GM21367 (cell line): ENCODE measurements around the gene NUP210.
"Not testable (repeated sequence)": the region's sequence is repeated elsewhere in the genome, so short reads cannot be mapped to it uniquely, and the experiment has no call there.

ENCODE experiments used
- ATAC-seq: cut with Tn5 transposase; IDR thresholded peaks from one replicate; pipeline ENCODE4 v1.9.1; 2021; ENCODE audit not compliant: unreplicated experiment

Gene NUP210

DNA sequence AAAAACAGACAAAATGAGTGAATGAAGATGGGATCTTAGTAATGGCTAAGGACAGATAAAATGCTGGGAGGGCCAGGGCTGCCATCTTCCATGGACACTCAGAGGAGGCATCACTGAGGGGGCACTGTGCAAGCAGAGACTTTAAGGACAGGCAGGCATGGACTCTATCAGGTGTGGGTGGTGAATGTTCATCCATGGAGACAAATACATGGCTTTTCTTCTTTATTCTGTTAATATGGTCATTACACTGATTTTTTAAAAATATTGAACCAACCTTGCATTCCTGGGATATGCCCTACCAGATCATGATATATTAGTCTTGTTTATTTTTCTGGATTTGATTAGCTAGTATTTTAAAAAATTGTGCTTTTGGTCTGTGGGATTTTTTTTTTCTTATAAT is 12.2 kb downstream of the NUP210 start:
- ATAC-seq: no peak

DNA sequence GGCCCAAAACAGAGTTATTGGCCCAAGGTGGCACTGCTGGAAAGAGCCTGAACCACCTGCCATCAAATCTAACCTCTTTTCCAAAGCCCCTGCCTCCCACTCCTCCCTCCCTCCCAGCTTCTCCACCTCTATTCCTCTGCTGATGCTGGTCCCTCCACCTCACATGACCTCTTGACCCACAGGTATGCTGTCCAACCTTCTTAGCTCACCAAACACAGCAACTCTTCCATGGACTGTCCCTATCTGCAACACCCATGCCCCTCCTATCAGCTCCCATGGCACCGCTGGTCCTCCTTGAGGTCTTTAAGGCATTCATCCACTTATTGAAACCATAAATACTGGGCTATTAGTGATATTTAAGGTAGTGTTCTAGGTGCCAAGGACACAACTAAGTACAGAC is 12.6 kb downstream of the NUP210 start:
- ATAC-seq: no peak

DNA sequence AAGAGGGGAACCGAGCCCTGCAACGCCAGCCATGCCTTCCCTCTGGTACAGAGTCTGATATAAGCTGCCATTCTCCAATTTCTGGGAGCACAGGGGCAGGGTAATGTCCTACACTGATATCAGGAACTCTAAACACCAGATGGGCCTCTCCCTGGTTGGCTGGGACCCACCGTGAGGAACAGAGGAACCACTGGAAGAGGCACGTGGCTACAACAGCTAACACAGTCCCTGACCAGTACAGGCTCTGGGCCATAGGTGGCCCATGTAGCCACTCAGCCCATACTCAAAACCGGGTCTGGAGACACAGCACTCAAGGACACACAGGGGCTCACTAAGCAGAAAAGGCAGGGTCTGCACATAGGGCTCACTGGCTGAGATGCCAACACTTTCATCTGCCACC is 13.9 kb downstream of the NUP210 start:
- ATAC-seq: no peak

DNA sequence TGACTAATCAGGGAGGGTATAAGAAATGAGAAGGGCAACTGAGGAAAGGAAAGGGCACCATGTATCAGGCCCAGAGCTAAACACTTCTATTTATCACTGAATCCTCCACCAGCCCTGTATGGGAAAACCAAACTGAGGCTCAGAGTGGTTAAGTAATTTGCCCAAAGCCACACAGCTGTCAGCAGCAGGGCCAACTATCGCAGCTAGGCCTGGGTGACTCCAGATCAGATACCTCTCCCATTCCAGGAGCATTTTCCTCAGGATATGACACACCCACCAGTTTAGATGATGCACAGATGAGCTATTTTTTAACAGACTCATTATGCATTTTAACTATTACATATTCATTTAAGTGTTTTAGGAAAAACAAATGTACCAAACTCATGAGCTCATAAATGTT is 14.5 kb downstream of the NUP210 start:
- ATAC-seq: no peak

DNA sequence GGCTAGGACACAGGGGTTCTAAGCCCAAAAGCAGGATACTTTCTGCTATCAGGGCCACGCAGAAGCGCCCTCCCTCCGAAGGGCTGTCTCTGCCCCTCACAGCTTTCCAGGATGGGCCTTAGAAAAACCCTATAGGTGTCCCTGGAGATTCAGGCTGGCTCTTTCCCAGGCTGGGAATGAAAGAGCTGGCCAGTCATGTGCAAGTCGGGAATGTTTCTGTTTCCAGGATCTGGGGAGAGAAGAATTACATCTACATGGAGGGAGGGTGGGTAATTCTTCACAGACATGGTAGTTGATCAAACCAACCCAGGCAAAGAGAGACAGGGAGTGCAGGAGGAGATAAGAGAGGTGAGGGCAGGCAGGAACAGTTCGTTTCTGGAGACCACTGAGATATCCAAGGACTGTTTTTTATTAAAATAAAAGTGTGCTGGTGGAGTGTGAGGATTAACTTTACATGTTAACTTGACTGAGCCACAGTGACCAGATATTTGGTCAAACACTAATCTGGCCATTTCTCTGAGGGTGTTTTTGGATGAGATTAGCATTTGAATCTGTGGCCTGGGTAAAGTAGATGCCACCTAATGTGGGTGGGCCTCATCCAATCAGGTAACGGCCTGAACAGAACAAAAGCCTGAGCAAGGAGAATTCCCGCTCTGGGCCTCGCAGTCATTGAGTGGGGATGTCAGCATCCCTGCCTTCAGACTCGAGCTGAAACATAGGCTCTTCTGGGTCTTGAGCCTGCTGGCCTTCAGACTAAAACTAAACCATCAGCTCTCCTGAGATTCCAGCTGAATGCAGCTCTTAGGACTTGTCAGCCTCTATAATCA is 15.3 kb downstream of the NUP210 start:
- no peak for ATAC-seq

DNA sequence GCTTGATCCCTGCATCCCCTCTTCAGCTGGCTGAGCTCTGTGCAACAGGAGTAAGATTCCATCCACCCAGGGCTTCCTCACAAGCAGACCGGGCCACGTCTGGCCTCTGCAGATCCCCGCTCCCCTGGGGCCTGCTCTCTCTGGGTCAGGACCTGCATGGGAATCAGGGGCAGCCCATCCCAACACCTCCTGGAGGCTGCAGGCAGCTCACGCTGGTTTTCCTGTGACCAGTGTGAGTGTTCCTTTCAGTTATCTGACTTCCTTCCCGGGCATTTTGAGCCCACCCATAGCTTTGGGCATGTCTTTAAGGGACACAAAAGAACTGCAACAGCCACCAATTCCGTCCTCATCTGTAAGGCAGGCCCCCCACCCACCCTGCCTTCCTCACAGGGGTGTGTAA is 16.3 kb downstream of the NUP210 start:
- no peak for ATAC-seq

DNA sequence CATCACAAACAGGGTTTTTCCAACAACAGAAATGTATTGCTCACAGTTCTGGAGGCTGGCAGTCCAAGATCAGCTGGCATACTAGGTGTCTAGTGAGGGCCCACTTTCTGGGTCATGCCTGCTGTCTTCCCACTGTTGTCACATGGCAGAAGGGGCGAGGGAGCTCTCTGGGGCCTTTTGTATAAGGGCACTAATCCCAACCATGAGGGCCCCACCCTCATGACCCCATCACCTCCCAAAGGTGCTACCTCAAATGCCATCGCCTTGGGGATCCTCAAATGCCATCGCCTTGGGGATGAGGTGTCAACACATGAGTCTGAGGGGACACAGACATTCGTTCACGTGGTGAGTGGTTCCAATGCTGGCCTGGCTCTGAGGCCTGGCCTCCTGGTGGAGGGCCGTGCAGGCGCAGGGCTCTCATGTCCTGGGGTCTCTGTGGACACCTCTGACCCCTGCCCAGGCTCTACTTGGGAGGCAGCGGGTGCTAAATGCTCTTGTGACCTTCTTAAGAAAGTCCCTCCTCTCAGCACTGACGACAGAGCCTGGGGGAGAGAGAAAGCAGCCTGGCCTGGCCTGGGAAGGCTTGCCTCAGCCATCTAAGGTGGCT is 16.8 kb downstream of the NUP210 start:
- no peak for ATAC-seq

DNA sequence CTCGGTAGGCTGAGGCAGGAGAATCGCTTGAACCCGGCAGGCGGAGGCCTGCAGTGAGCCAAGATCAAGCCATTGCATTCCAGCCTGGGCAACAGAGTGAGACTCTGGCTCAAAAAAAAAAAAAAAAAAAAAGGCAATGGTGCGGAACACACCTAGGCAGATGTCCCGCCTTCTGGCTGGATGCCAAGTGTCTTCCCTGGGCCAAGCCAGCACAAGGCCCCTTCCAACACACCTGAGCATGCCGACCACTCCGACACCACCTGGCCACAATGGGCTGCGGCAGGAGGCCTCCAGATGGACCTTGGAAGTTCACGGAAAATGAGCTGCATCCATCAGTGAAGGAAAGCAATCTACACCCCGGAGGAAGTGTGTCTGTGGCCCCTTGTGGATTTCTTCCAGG is 19.0 kb downstream of the NUP210 start:
- ATAC-seq: no peak

DNA sequence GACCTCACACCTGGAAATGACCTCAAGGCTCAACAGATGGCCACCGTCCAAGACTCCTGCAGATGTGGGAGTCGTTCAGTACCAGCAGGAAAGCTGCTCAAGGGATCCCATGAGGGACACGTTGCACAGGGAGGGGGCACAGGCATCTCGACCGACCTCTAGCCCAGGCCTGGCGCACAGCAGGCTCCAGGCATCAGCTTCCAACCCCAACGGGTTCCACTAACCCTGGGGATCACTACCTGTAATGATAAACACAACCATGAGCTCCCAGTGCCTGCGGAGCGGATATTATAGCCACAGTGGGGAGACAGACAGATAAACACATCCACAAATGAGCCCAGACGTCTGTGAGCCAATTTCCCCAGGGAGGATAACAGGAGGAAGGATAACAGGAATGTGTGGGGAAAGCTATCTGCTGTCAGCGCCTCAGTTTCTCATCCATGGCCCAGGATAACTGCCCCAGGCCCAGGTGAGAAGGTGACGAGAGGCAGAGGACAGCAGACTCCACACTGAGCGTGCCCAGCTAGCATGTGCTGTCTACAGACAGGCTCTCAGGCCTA is 19.9 kb downstream of the NUP210 start:
- no peak for ATAC-seq

DNA sequence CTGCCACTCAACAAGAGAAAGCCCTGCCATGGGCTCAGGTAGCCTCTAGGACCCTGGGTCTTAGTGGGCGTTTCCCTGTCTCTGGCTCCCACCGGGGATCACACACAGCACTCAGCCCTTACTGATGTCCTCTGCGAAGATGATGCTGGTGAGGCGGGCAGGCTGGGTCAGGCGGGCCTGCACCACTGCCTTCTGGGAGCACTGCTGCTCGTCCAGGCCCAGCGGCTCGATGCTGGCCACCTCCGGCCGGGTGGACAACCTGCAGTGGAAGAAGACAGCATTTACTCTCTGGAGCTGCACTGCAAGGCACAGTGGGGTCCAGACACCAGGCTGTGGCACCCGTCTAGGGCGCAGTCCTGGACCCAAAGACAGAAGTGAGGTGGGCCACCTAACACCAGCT is 20.5 kb downstream of the NUP210 start:
- ATAC-seq: no peak

DNA sequence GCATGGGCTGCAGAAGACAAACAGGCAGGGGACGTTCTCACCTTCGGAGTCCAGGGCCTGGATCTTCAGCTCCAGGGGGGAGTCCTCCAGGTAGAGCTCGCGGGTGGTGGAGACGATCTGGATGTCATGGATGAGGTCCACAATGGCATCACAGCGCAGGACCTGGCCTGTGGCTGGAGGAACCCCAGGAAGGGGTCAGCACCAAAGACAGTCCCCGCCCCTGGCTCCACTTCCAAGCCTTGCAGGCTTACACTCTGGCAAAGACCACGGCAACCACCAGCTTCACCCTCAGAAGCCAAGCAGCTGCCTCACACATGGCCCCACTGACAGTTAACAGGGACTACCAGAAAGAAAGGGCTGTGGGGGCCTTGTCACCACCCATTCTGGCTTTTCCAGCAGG is 22.8 kb downstream of the NUP210 start:
- ATAC-seq: no peak

DNA sequence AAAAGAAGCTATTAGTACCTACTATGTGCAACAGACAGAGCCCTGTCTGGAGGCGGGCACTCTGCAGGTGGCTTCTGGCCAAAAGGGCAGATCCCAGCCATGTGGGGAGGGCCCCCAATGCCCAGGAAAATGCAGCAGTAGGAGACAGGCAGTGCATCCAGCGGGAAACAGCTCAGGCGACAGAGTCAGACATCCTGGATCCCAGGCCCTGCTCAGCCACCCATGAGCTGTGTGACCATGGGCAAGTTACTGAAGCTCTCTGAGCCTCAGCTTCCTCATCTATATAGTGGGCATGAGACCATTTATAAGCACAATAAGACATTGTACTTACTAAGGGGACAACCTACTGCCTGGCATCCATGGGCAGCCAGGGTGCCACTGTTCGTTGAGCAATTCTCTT is 25.8 kb downstream of the NUP210 start:
- no peak for ATAC-seq

DNA sequence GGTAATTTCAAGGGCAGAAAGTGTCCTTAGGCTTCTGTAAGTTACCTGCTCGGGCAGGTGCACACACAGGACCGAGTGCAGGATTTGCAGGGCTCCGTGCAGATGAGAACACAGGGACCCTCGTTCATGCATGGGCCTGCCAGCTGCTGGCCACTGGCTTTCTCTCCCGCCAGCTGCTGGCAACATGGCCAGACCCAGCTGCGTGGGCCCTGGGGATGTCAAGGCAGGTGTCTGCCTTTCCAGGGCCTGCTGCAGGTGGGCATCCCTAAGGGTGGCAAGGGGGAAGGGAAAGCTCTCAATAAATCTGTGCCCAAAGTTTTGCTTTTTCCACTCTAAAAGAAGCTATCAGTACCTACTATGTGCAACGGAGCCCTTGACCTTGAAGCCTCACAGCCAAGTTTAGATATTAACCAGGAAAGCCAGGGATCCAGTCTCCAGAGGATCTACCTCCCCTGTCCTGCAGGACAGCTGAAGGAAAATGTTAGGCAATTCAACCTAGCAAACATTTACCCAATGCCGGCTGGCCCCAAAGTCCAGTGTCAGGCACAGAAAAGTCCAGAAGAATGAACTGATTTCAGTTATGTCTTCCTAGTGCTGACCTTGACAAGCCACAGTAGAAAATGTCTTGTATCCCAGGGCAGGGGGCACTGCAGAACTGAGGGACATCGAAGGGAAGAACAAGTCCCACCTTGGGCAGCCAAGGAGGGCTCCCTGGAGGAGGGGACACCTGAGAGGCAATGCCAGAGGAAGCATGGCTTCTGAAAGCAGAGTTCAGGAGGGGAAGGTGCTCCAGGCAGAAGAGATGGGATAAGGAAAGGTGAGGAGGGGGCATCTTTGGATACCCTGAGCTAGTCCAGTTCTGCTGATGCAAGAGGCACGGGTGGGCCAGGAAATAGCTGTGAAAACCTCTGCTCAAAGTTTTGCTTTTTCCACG is 26.4 kb downstream of the NUP210 start:
- no peak for ATAC-seq

DNA sequence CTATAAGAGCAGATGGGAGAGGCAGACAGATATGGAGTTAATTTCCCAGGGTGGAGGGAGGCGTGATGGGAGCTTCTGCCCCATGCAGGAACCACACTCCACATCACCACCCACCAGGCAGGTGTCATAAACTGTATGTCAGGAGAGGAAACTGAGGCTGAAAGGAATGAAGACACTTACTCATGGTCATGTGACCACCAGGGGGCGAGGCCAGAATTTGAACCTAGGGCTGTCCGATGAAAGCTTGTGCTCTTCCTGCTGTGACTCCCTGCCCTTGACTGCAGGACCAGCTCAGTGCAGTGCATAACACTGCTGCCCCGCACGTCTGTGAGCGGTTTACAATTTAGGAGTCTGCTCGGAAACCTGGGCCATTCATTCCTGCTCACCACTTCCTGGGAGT is 28.8 kb downstream of the NUP210 start:
- ATAC-seq: no peak

DNA sequence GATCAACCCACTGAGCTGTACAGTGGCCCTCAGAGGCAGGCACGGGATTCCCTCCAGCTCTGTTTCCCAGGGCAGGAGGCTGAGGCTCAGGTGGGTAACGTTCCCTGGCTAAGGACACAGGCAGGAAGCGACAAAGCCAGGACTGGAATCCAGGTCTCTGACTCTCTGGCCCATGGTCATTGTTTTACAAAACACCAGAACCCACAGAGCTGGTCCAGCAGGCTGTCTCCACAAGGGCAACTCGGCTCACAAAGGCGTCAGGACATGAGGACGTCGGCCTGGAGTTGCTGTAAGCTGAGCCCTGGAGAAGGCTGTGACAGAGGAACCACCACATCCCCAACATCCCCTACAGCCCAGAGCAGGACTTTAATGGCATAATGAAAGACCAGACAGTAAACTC is 30.7 kb downstream of the NUP210 start:
- no peak for ATAC-seq

DNA sequence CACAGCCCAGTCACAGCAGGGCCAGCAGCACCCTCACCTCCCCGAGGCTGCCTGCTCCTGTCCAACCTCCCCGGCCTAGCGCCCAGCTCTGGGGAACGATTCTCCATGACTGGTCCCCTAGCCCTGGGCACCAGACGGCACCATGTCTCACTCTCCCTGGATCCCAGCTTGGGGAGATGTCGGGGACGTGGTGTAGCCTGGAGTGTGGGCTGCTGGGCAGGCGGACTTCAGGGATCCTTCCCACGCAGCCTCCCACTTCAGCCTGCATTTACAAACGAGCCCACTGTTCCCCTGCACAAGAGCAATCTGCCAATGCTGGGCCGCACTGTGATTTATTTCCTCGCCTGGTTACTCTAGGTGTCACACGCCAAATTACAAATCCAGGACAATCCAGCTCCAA is 31.3 kb downstream of the NUP210 start:
- ATAC-seq: no peak

DNA sequence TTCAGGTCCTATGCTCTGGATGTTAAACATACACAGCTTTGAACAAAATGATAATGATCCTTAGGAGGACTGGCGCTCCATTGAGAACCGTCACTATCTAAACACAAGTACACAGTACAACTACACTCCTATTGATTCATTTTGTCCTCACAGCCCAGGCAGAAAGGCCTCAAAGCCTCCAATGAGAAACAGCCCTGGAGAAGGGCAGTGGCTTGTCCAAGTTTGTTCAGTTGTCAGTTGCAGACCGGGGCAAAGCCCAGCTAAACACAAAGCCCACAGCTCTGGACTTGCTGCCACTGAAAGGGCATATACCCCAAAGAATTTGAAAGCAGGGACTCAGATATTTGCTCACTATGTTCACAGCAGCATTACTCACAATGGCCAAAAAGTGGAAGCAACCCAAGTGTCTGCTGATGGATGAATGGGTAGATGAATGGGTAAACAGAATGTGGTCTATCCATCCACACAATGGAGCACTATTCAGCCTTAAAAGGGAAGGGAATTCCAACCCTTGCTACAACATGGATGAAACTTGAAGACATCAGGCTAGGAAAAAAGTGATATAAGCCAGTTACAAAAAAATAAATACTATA is 34.7 kb downstream of the NUP210 start:
- no peak for ATAC-seq

DNA sequence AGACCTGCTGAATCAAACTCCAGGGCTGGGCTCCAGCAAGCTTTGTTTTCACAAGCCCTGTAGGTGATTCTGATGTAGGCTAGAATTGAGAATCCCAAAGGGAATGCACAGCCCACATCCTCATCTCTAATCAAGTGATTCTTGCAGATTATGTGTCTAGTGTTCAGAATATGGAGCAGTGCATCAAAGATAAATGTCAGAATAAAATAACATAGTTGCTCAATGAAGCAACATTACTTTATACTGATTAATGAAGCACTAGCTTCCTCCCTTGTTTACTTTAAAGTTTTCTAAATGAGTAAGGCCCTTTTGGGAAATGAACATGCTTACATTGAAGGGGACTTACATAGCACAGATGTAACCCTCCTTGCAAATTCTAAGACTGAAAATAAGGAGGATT is 39.2 kb downstream of the NUP210 start:
- no peak for ATAC-seq

DNA sequence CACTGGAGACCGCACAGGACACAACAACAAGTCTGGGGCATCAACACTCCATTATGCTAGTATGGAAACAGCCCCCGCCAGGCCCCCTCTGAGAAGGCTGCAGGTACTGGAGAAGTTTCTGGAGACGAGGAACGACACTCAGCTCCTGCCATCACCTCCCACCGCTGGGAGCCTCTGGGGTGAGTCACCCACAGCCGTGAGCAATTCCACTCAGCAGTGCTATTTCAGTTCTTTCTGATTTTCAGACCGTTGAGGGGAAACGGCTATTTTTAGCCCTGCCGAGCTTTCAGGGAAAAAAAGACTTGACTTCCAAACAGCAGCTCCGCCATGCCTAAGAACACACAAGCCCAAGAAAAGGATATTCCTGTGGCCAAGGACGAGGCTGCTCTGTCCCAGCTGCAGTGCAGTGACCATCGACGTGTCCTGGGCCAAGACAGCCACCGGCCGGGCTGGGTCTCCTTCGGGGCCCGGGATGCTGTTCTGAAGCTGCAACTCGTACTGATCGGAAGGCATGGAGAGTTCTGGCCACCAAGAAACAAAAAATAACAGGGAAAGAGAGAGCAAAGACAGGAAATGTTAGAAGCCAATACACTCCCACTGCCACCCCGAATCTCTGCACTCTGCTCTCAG is 40.8 kb downstream of the NUP210 start:
- ATAC-seq: no peak

DNA sequence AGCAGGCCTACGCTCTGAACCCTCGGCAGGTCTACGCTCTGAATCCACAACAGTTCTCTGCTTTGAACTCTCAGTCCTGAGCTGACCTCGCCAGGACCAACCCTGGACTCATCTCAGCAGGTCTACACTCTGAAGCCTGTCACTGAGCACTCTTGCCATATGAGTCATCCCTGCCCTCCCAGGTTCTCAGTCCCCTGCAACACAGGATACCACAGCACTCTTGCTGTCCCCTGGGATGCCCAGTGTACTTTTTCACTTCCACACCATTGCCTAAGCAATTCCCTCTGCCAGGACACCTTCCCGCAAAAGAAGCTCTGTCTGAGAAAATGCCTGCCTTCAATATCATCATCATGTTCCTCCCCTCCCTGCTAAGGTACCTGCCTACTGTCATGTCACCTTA is 42.0 kb downstream of the NUP210 start:
- ATAC-seq: peak; percentile 69

DNA sequence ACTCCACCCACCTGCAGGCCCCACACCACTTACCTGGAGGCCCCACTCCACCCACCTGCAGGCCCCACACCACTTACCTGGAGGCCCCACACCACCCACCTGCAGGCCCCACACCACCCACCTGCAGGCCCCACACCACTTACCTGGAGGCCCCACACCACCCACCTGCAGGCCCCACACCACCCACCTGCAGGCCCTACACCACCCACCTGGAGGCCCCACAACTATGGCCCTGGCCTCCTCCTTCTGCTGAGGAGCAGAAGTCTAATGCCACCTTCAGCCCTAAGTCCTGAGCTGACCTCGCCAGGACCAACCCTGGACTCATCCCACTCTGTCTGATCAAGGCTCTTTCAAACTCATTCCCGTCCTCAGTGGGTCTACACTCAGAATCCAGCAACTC is 42.4 kb downstream of the NUP210 start:
- not testable (repeated sequence) for ATAC-seq
